GM19372 (cell line): ENCODE data around the gene ZG16B.

Experiments
- ATAC-seq: cut with Tn5 transposase; IDR thresholded peaks from one replicate; pipeline ENCODE4 v1.9.1; 2021; ENCODE audit warnings: mild to moderate bottlenecking, low read depth, moderate library complexity; ENCODE audit not compliant: unreplicated experiment

The ZG16B gene

GRCh38 chr16:2841606-2842339 is 11.7 kb downstream of the ZG16B start:
- ATAC-seq = no peak

DNA sequence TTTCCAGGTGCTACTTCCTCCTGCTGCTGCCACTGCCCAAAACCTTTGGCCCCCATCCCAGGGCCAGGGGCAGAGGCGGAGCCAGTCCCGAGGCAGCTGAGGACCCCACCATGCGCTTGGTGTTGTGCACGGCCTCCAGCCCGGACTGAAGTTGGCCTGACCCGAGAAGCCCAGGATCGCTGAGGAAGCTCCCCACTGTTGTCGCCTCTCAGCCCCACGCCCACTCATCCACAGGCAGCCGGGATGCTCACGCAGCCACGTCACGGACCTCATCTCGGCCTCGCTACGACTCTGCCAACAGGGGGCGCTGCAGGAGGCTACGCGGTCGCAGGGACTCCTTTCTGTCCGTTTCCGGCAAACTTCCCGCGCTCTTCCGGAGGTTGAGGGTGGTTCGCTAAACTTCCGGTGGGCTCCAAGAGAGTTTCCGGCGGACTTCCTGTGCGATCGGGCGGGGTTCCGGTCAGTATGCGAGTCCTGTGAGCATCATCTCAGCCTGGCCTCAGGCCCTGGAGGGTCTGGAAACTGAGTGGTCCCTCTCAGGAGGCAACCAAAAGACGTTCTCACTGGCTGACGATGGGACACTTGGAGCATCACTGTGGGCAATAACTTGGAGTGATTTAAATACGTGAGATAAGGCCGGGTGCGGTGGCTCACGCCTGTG is 12.4 kb downstream of the ZG16B start:
- no peak for ATAC-seq

- ATAC-seq = no peak
Measured at GRCh38 chr16:2843526-2843925, 13.4 kb downstream of the ZG16B start.

DNA sequence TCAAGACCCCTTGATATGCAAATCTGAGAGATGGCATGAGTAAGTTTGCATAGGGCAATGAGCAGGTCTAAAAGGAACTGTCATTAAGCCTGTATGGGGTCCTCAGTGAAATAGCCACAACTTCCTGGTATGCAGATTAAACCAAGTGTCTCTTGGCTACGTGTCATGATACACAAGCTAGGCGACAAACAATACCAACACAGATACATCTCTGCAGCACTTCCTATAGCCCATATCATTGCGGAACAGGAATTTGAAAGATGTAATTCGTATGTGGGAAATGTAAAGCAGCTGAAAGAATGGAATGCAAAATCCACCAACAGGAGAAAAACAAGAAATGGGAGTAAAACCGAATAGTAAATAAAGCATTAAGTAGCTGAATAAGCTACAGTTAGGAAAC is 15.0 kb downstream of the ZG16B start:
- ATAC-seq = no peak

DNA sequence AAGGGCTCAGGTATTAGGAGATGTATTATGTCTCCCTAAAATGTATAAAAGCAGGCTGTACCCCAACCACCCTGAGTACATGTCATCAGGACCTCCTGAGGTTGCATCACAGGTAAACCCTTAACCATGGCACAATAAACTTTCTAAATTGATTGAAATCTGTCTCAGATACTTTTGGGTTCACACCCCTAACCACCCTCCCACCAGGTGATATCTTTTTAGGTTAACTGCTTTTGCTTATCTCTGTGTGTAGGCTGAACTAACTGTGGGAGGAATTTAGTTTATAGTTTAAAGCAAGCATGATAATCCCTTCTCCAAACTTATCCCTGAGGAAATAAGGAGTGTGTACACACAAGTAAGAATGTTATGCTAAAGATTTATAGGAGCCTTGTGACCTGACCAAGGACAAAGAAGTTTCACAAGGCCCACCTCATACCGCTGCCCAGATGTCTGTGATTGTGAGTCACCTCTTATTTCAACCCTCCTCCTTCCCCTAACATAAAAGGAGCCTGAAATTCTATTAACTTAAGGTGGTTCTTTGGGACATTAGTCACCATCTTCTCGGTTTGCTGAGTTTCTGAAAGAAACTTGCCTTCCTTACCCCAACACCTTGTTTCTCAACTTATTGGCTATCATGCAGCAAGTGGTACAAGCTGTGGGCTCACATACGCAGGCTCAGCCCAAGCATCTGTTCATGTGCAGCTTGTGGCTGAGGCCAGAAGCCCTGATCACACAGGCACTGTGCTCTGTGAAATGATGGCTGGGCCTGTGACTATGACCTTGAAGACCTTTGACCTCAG is 16.6 kb downstream of the ZG16B start:
- ATAC-seq = no peak

GRCh38 chr16:2848933-2849725 is 19.0 kb downstream of the ZG16B start:
- no peak for ATAC-seq

GRCh38 chr16:2852003-2852730 is 22.1 kb downstream of the ZG16B start:
- ATAC-seq = no peak

DNA sequence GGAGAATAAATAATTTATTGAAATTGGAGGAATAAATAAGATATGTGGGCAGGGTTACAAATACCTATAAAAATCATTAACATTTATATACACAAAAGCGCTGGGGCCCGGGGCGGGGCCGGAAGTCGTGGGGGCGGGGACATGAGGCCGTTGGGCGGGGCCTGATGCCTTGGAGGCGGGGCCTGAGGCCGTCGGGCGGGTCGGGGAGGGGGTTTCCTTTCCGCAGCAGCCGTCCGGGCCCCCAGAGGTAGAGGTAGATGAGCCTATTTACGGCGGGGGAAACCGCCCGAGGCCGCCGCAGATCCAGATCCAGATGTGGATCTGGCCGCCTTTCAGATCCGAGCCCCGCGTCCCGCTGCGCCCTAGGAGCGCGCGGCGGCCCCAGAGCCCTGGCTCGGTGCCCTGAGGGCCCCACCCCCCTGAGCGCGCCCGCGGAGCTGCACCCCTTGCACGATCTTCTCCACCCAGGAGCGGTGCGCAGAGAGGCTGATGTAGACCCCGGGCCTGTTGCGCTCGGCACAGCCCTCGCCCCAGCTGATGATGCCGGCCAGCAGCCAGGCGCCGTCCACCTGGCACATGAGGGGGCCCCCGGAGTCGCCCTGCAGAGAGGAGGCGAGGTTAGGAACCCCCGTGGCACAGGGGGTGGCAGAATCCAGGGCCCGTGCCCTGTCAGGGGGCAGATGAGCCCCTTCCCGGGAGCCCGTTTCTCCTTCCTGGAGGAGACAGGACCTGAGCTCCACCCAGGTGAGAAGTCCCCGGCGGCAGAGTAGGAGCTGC is 22.8 kb downstream of the ZG16B start:
- no peak for ATAC-seq

GRCh38 chr16:2853531-2854073 is 23.5 kb downstream of the ZG16B start:
- no peak for ATAC-seq

DNA sequence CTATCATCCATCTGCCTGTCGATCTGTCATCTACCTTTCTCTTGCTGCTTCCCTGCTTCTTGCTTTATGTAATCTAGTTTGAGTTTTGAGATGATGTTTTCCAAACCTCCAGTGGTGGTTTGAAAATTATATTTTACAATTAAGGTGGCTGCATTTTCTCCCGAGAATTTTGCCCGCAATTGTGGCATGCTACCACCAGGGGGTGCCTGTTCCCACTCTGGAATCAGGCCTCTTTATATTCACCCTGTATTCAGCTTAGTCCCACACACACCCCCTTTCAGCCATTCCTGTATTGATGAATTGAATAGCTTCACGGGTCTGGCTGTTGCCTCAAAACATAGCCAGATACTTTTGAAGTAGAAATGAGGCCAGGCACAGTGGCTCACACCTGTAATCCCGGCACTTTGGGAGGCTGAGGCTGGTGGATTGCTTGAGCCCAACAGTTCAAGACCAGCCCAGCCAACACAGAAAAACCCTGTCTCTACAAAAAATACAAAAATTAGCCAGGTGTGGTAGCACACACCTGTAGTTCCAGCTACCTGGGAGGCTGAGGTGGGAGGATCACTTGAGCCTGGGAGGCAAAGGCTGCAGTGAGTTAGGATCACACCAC is 24.7 kb downstream of the ZG16B start:
- no peak for ATAC-seq

- no peak for ATAC-seq
Measured at GRCh38 chr16:2855536-2855935, 25.4 kb downstream of the ZG16B start.

DNA sequence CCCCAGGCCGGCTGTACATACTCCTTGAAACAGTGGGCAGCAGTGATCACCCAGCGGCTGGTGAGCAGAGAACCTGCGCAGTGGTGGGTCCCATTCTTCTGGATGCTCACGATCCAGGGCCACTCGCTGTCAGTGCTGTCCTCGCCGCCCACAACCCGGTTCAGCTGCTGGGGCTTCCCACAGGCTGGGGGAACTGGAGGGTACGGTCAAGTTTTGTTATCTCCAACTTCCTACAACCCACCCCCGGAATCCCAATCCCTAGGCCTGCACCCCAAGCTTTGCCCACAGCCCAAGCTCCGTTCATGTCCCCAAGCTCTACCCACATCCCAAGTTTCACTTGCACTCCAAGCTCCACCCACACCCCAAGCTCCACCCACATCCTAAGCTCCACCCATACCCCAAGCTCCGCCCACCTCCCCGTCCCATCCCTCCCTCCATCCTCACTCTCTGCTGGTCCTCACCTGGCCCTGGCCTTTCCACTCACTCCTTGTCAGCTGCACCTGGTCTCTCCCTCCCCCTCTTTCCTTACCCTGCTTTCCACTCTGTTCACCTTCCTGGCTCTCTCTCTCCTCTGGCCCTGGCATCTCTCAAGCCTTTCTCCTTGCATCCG is 26.1 kb downstream of the ZG16B start:
- ATAC-seq = no peak

- no peak for ATAC-seq
Measured at GRCh38 chr16:2856686-2857450, 26.8 kb downstream of the ZG16B start.

GRCh38 chr16:2857451-2858244 is 27.5 kb downstream of the ZG16B start, which contains the start of gene PRSS22:
TSS of gene PRSS22 (minus strand) at chr16:2858170. CDS start at chr16:2858104, 66 bp downstream.
- ATAC-seq = no peak

GRCh38 chr16:2858245-2859025 is 28.3 kb downstream of the ZG16B start:
- ATAC-seq = no peak
